HEK293 (cell line): ENCODE measurements around the gene BRD3.

Source experiments
- CTCF ChIA-PET: fragments of 350-600 bp; formaldehyde crosslinking; extraction: SDS; loops from one replicate; lab custom pipeline; 2021; ENCODE audit warnings: antibody characterized with exemption; lab: Yijun Ruan, JAX
- POLR2A ChIA-PET: fragments of 300-600 bp; formaldehyde crosslinking; extraction: SDS; loops from one replicate; lab custom pipeline; 2020; ENCODE audit warnings: antibody characterized with exemption, inconsistent platforms; lab: Yijun Ruan, JAX
- H3K27ac ChIP-seq: fragments of 200-500 bp; sonication (Bioruptor generic); 2 replicates; pipeline ENCODE4 v1.5.1; 2014; ENCODE audit warnings: low read depth, low read length, control low read depth, inconsistent platforms; ENCODE audit errors: extremely low read depth
- H3K36me3 ChIP-seq, 2 experiments: fragments of 200-500 bp in 1 of 2; sonication (Bioruptor generic) in 1 of 2; 1 replicate in 1 of 2; 2 replicates in 1 of 2; pipeline ENCODE4 v1.5.1; 2014 to 2017; ENCODE audit warnings: inconsistent platforms in 2 of 2, low read length in 2 of 2; ENCODE audit not compliant: control insufficient read depth in 2 of 2, insufficient read depth in 1 of 2
- H3K4me1 ChIP-seq: fragments of 200-500 bp; sonication (Bioruptor generic); 2 replicates; pipeline ENCODE4 v1.5.1; 2014; ENCODE audit warnings: mild to moderate bottlenecking, low read length, inconsistent platforms; ENCODE audit not compliant: control insufficient read depth, insufficient read depth
- H3K4me3 ChIP-seq: 2 replicates; pipeline ENCODE4 v1.5.1; 2011; ENCODE audit warnings: low read depth, mild to moderate bottlenecking, control low read depth, low read length, moderate library complexity
- H3K9me3 ChIP-seq: fragments of 200-500 bp; sonication (Bioruptor generic); 2 replicates; pipeline ENCODE4 v1.5.1; 2014; ENCODE audit warnings: low read depth, low read length, inconsistent platforms; ENCODE audit not compliant: control insufficient read depth, insufficient read depth
- GLI2 ChIP-seq: fragments of 450-650 bp; formaldehyde crosslinking; IDR thresholded peaks from 2 replicates; pipeline ENCODE4; 2017; ENCODE audit warnings: missing biosample characterization, missing genetic modification characterization, low read depth, borderline replicate concordance
- KLF10 ChIP-seq: fragments of 450-650 bp; IDR thresholded peaks from 2 replicates; pipeline ENCODE4 v1.5.1; 2018; ENCODE audit warnings: missing biosample characterization, mild to moderate bottlenecking, missing genetic modification characterization
- KLF8 ChIP-seq: fragments of 450-650 bp; formaldehyde crosslinking; IDR thresholded peaks from 2 replicates; pipeline ENCODE4 v1.5.1; 2016; ENCODE audit warnings: missing biosample characterization, missing genetic modification characterization
- OSR2 ChIP-seq: fragments of 450-650 bp; formaldehyde crosslinking; IDR thresholded peaks from 2 replicates; pipeline ENCODE4 v1.5.1; 2016; ENCODE audit warnings: missing biosample characterization, missing genetic modification characterization
- PRDM4 ChIP-seq: fragments of 450-650 bp; formaldehyde crosslinking; IDR thresholded peaks from 2 replicates; pipeline ENCODE4 v1.5.1; 2017; ENCODE audit warnings: missing biosample characterization, missing genetic modification characterization
- SCRT1 ChIP-seq: fragments of 450-650 bp; formaldehyde crosslinking; IDR thresholded peaks from 2 replicates; pipeline ENCODE4 v1.5.1; 2016; ENCODE audit warnings: missing biosample characterization, missing genetic modification characterization, borderline replicate concordance
- TRIM28 ChIP-seq: IDR thresholded peaks from 2 replicates; pipeline ENCODE4 v1.6.1; 2011; ENCODE audit warnings: low read length, control low read depth, borderline replicate concordance
- ZBTB1 ChIP-seq: fragments of 450-650 bp; formaldehyde crosslinking; IDR thresholded peaks from 2 replicates; pipeline ENCODE4 v1.5.1; 2016; ENCODE audit warnings: missing biosample characterization, missing genetic modification characterization
- ZBTB20 ChIP-seq: fragments of 450-650 bp; formaldehyde crosslinking; IDR thresholded peaks from 2 replicates; pipeline ENCODE4 v1.5.1; 2016; ENCODE audit warnings: missing biosample characterization, missing genetic modification characterization
- ZBTB44 ChIP-seq: fragments of 450-650 bp; IDR thresholded peaks from 2 replicates; pipeline ENCODE4 v1.5.1; 2018; ENCODE audit warnings: missing biosample characterization, mild to moderate bottlenecking, missing genetic modification characterization
- ZFP69B ChIP-seq: fragments of 450-650 bp; formaldehyde crosslinking; IDR thresholded peaks from 2 replicates; pipeline ENCODE4 v1.5.1; 2016; ENCODE audit warnings: missing biosample characterization, missing genetic modification characterization
- ZNF132 ChIP-seq: fragments of 450-650 bp; formaldehyde crosslinking; IDR thresholded peaks from 2 replicates; pipeline ENCODE4 v1.5.1; 2017; ENCODE audit warnings: missing biosample characterization, missing genetic modification characterization, borderline replicate concordance
- ZNF184 ChIP-seq: fragments of 450-650 bp; IDR thresholded peaks from 2 replicates; pipeline ENCODE4 v1.5.1; 2018; ENCODE audit warnings: missing biosample characterization, mild to moderate bottlenecking, missing genetic modification characterization
- ZNF2 ChIP-seq: fragments of 450-650 bp; formaldehyde crosslinking; IDR thresholded peaks from 2 replicates; pipeline ENCODE4 v1.5.1; 2016; ENCODE audit warnings: missing biosample characterization, missing genetic modification characterization
- ZNF202 ChIP-seq: fragments of 450-650 bp; formaldehyde crosslinking; IDR thresholded peaks from 2 replicates; pipeline ENCODE4 v1.5.1; 2016; ENCODE audit warnings: missing biosample characterization, missing genetic modification characterization, borderline replicate concordance
- ZNF211 ChIP-seq: fragments of 450-650 bp; formaldehyde crosslinking; IDR thresholded peaks from 2 replicates; pipeline ENCODE4 v1.5.1; 2016; ENCODE audit warnings: low read depth, missing biosample characterization, missing genetic modification characterization
- ZNF223 ChIP-seq: fragments of 450-650 bp; formaldehyde crosslinking; IDR thresholded peaks from 2 replicates; pipeline ENCODE4 v1.5.1; 2016; ENCODE audit warnings: missing biosample characterization, missing genetic modification characterization
- ZNF324 ChIP-seq: fragments of 450-650 bp; formaldehyde crosslinking; IDR thresholded peaks from 2 replicates; pipeline ENCODE4 v1.5.1; 2016; ENCODE audit warnings: missing biosample characterization, missing genetic modification characterization
- ZNF341 ChIP-seq: fragments of 450-650 bp; formaldehyde crosslinking; IDR thresholded peaks from 2 replicates; pipeline ENCODE4; 2016; ENCODE audit warnings: low read depth, missing biosample characterization, missing genetic modification characterization
- ZNF354C ChIP-seq: fragments of 450-650 bp; formaldehyde crosslinking; IDR thresholded peaks from 2 replicates; pipeline ENCODE4 v1.5.1; 2016; ENCODE audit warnings: missing biosample characterization, missing genetic modification characterization, low read depth, borderline replicate concordance
- ZNF362 ChIP-seq: fragments of 450-650 bp; formaldehyde crosslinking; IDR thresholded peaks from 2 replicates; pipeline ENCODE4 v1.5.1; 2016; ENCODE audit warnings: missing biosample characterization, missing genetic modification characterization
- ZNF37A ChIP-seq: fragments of 450-650 bp; IDR thresholded peaks from 2 replicates; pipeline ENCODE4 v1.5.1; 2018; ENCODE audit warnings: missing biosample characterization, missing genetic modification characterization
- ZNF544 ChIP-seq: fragments of 450-650 bp; formaldehyde crosslinking; IDR thresholded peaks from 2 replicates; pipeline ENCODE4 v1.5.0; 2017; ENCODE audit warnings: missing biosample characterization, missing genetic modification characterization
- ZNF621 ChIP-seq: fragments of 450-650 bp; formaldehyde crosslinking; IDR thresholded peaks from 2 replicates; pipeline ENCODE4 v1.5.1; 2017; ENCODE audit warnings: missing biosample characterization, missing genetic modification characterization
- ZNF626 ChIP-seq: fragments of 450-650 bp; sonication (Bioruptor Pico); formaldehyde crosslinking; IDR thresholded peaks from 2 replicates; pipeline ENCODE4 v1.5.1; 2018; ENCODE audit warnings: missing biosample characterization, missing genetic modification characterization, inconsistent platforms
- ZNF658 ChIP-seq: fragments of 450-650 bp; formaldehyde crosslinking; IDR thresholded peaks from 2 replicates; pipeline ENCODE4; 2016; ENCODE audit warnings: missing biosample characterization, missing genetic modification characterization
- ZNF776 ChIP-seq: fragments of 450-650 bp; formaldehyde crosslinking; IDR thresholded peaks from 2 replicates; pipeline ENCODE4 v1.5.0; 2017; ENCODE audit warnings: missing biosample characterization, missing genetic modification characterization, borderline replicate concordance
- ZNF791 ChIP-seq: fragments of 450-650 bp; formaldehyde crosslinking; IDR thresholded peaks from 2 replicates; pipeline ENCODE4 v1.5.1; 2016; ENCODE audit warnings: missing biosample characterization, missing genetic modification characterization

BRD3 gene

GRCh38 chr9:134027561-134027960 is 40.3 kb downstream of the BRD3 start:
- Histone ChIP-seq H3K4me3 (no peak overlapping the region), H3K9me3 (no peaks in the 10 kb centered on the region), H3K36me3 (peaks cover 0 to 53% of the 10 kb centered on the region in 2 experiments; a peak in 2 of 3 replicates), H3K27ac (no peak overlapping the region), H3K4me1 (0 out of 2 replicates have a peak, but pooled peaks cover 2% of the 10 kb centered on the region)
- TF ChIP-seq ZBTB44: no peak
- TF ChIP-seq ZNF621 (tag by site-specific recombination): no peak
- no peak for TF ChIP-seq KLF8 (tag by site-specific recombination)
- no peak for TF ChIP-seq ZNF544 (tag by site-specific recombination)
- no peak for TF ChIP-seq ZNF776 (tag by site-specific recombination)
- no peak for TF ChIP-seq ZNF223 (tag by site-specific recombination)
- TF ChIP-seq SCRT1 (tag by site-specific recombination): no peak
- TF ChIP-seq ZNF37A (tag by site-specific recombination): no peak
- TF ChIP-seq ZNF341 (tag by site-specific recombination): no peak
- TF ChIP-seq TRIM28: no peak
- no peak for TF ChIP-seq KLF10 (tag by site-specific recombination)
- no peak for TF ChIP-seq ZNF626 (tag by site-specific recombination)
- TF ChIP-seq ZNF132 (tag by site-specific recombination): no peak
- TF ChIP-seq ZNF791 (tag by site-specific recombination): no peak
- POLR2A ChIA-PET: no interaction called here
- CTCF ChIA-PET: interaction anchor here (0.7 kb wide), 2 partner anchors 33 to 72 kb away, joined by 3 read pairs; no protein-coding TSS in a partner anchor

GRCh38 chr9:134026981-134027380 is 40.8 kb downstream of the BRD3 start:
- TF ChIP-seq ZNF2 (tag by site-specific recombination): no peak
- no peak for TF ChIP-seq GLI2 (tag by site-specific recombination)
- TF ChIP-seq ZNF324 (tag by site-specific recombination): no peak
- TF ChIP-seq ZNF354C: no peak
- TF ChIP-seq ZNF202 (tag by site-specific recombination): no peak
- no peak for TF ChIP-seq ZBTB1
- no peak for TF ChIP-seq ZNF362
- no peak for TF ChIP-seq ZNF211
- TF ChIP-seq OSR2 (tag by site-specific recombination): no peak
- TF ChIP-seq ZBTB20 (tag by site-specific recombination): no peak
- TF ChIP-seq PRDM4 (tag by site-specific recombination): no peak
- TF ChIP-seq ZNF184 (tag by site-specific recombination): no peak
- TF ChIP-seq ZNF658 (tag by site-specific recombination): no peak
- TF ChIP-seq ZFP69B (tag by site-specific recombination): no peak
- peaks cover 0 to 49% of the 10 kb centered on the region in 2 experiments; a peak in 2 of 3 replicates for H3K36me3 ChIP-seq
- no peak overlapping the region for H3K4me3 ChIP-seq
- H3K27ac ChIP-seq: no peak overlapping the region
- POLR2A ChIA-PET: interaction anchor here (1.8 kb wide), 1 partner anchor 15 kb away, joined by 4 read pairs; no protein-coding TSS in a partner anchor
- no peaks in the 10 kb centered on the region for H3K9me3 ChIP-seq
- 0 out of 2 replicates have a peak, but pooled peaks cover 2% of the 10 kb centered on the region for H3K4me1 ChIP-seq
- CTCF ChIA-PET: interaction anchor here (0.7 to 1.5 kb wide), 3 partner anchors 32 to 72 kb away, joined by 3 to 7 read pairs (median 3); no protein-coding TSS in a partner anchor
